Upper lobe of left lung (tissue), 4 donors: ENCODE measurements around the gene CLDN15.

Experiments used
- EP300 ChIP-seq, 4 donors: sonication (generic); formaldehyde crosslinking; IDR thresholded peaks; one replicate each; pipeline ENCODE4 v1.5.1; 2017; ENCODE audit warnings: antibody characterized with exemption in 4 of 4, control low read depth in 2 of 4
- POLR2AphosphoS5 ChIP-seq, 2 donors: sonication (generic); formaldehyde crosslinking; IDR thresholded peaks; one replicate each; pipeline ENCODE4 v1.5.1; 2017; ENCODE audit warnings: antibody characterized with exemption in 2 of 2
- TF ChIP-seq, protein P1 (sequence below), 6 experiments: fragments of 450-650 bp in 4 of 6; fragments of 200-600 bp in 2 of 6; sonication (generic) in 2 of 6; IDR thresholded peaks; one replicate each; pipeline ENCODE4 v1.5.1; 2016 to 2019; ENCODE audit warnings: antibody characterized with exemption in 6 of 6

DNA sequence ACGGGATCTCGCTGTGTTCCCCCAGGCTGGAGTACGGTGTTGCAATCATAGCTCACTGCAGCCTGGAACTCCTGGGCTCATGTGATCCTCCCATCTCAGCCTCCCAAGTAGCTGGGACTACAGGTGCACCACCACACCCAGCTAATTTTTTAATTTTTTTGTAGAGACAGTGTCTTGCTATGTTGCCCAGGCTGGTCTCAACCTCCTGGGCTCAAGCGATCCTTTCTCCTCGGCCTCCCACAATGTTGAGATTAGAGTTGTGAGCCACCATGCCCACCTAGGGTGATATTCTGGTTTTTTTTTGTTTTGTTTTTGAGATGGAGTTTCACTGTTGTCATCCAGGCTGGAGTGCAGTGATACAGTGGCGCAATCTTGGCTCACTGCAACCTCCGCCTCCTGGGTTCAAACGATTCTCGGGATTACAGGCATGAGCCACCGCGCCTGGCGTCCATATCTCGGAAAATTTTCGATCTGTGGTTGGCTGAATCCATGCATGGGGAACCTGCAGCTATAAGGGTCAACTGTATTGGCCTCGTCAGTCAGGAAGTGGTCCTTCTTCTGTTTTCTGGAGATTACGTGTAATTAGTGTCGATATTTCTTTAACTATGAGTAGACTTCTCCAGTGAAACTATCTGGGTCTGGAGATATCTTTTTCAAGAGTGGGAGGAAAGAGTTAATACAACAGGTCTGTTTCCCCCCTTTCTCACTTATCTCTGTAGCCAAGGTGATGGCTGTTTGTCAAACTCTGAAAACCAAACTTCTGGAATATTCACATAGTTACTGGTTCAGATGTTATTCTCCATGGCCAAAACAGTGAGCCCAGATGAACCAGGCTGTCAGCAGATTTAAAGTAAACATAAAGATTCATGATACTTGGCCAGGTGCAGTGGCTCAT is 28.3 kb upstream of the CLDN15 start:
- TF ChIP-seq, protein P1, sequence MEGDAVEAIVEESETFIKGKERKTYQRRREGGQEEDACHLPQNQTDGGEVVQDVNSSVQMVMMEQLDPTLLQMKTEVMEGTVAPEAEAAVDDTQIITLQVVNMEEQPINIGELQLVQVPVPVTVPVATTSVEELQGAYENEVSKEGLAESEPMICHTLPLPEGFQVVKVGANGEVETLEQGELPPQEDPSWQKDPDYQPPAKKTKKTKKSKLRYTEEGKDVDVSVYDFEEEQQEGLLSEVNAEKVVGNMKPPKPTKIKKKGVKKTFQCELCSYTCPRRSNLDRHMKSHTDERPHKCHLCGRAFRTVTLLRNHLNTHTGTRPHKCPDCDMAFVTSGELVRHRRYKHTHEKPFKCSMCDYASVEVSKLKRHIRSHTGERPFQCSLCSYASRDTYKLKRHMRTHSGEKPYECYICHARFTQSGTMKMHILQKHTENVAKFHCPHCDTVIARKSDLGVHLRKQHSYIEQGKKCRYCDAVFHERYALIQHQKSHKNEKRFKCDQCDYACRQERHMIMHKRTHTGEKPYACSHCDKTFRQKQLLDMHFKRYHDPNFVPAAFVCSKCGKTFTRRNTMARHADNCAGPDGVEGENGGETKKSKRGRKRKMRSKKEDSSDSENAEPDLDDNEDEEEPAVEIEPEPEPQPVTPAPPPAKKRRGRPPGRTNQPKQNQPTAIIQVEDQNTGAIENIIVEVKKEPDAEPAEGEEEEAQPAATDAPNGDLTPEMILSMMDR (IDR thresholded peaks at IDR 0.05) = no peak
- TF ChIP-seq POLR2AphosphoS5 (IDR thresholded peaks at IDR 0.05) = no peak
- no peak for TF ChIP-seq EP300 (IDR thresholded peaks at IDR 0.05)
